CD4-positive, alpha-beta T cell (primary cell): Measurements from ENCODE around the gene SYCE3. TPM values are rescaled to one million over a fixed set of nuclear protein-coding genes. Genes with fewer than 3 reads are reported as not detected.

Source experiments
- ATAC-seq: fragments of 200-7000 bp; cut with Tn5 transposase; one replicate; pipeline ENCODE4 v1.10.0; 2022; ENCODE audit warnings: mild to moderate bottlenecking; ENCODE audit not compliant: poor library complexity
- CTCF ChIA-PET: fragments of 350-600 bp; sonication (Branson Sonifier 250); formaldehyde crosslinking; loops from one replicate; lab custom pipeline; 2021; ENCODE audit warnings: antibody characterized with exemption, inconsistent platforms; lab: Charles Lee
- POLR2A ChIA-PET: fragments of 350-600 bp; sonication (Branson Sonifier 250); formaldehyde crosslinking; loops from one replicate; lab custom pipeline; 2021; ENCODE audit warnings: antibody characterized with exemption, inconsistent platforms; lab: Charles Lee
- DNase-seq, 14 experiments: peaks; one replicate each; pipeline ENCODE4 v3.0.0-alpha.2; 2013 to 2020; ENCODE audit warnings: mixed read lengths in 2 of 14
- H3K27ac ChIP-seq, 2 donors: one replicate each; pipeline versions ENCODE4 v1.5.1 to v1.7.0; 2013; ENCODE audit warnings: low read length in 2 of 2, low read depth in 1 of 2, mild to moderate bottlenecking in 1 of 2
- H3K27me3 ChIP-seq, 2 experiments: 1 replicate in 1 of 2; 2 replicates in 1 of 2; pipeline versions ENCODE4 v1.6.1 to v1.7.0; 2013; ENCODE audit warnings: low read length in 2 of 2, control low read depth in 1 of 2, mild to moderate bottlenecking in 1 of 2, moderate library complexity in 1 of 2; ENCODE audit not compliant: insufficient read depth in 2 of 2, control insufficient read depth in 1 of 2
- H3K36me3 ChIP-seq: one replicate; pipeline ENCODE4 v1.6.1; 2013; ENCODE audit warnings: low read length, control low read depth; ENCODE audit not compliant: insufficient read depth
- H3K4me1 ChIP-seq: one replicate; pipeline ENCODE4 v1.6.1; 2013; ENCODE audit warnings: low read length, control low read depth; ENCODE audit not compliant: insufficient read depth
- H3K4me3 ChIP-seq: one replicate; pipeline ENCODE4 v1.5.1; 2013; ENCODE audit warnings: mild to moderate bottlenecking, low read length, moderate library complexity
- H3K9me3 ChIP-seq, 2 experiments: 1 replicate in 1 of 2; 2 replicates in 1 of 2; pipeline versions ENCODE4 v1.6.1 to v1.7.0; 2013; ENCODE audit warnings: low read length in 2 of 2, mild to moderate bottlenecking in 2 of 2, control low read depth in 1 of 2, moderate library complexity in 1 of 2; ENCODE audit not compliant: control insufficient read depth in 1 of 2, insufficient read depth in 1 of 2
- H3K27ac Mint-ChIP-seq: one replicate; pipeline ENCODE4 v1.8.0; 2020; ENCODE audit warnings: mixed read lengths
- H3K27me3 Mint-ChIP-seq: one replicate; pipeline ENCODE4 v1.8.0; 2021; ENCODE audit warnings: mixed read lengths
- H3K36me3 Mint-ChIP-seq: one replicate; pipeline ENCODE4 v1.8.0; 2021; ENCODE audit warnings: low read depth, mixed read lengths
- H3K4me1 Mint-ChIP-seq: one replicate; pipeline ENCODE4 v1.8.0; 2021; ENCODE audit warnings: low read depth, mixed read lengths
- H3K4me3 Mint-ChIP-seq: one replicate; pipeline ENCODE4 v1.8.0; 2020; ENCODE audit warnings: mild to moderate bottlenecking, mixed read lengths
- H3K9me3 Mint-ChIP-seq: one replicate; pipeline ENCODE4 v1.8.0; 2020; ENCODE audit warnings: mixed read lengths
- CTCF ChIP-seq: fragments of 200-600 bp; IDR thresholded peaks from one replicate; pipeline ENCODE4 v1.8.0; 2022; ENCODE audit warnings: antibody characterized with exemption, mild to moderate bottlenecking
- intact Hi-C, 2 experiments: fragments of 100-400 bp; cut with DNase I in 1 of 2; cut with micrococcal nuclease in 1 of 2; formaldehyde crosslinking; loops; one replicate each; pipeline versions ENCODE4 v1.15.1 to v1.9.0; 2023 to 2025; cut with DNase I, micrococcal nuclease
- total RNA-seq, 174 experiments: library from RNA in 2 of 174; stranded (reverse) in 2 of 174; gene quantifications; one replicate each; pipeline ENCODE4 v1.2.3 and lab custom pipeline; 2021 to 2026

SYCE3 gene
- total RNA-seq, 2 experiments from 2014 or later, result not detected

DNA sequence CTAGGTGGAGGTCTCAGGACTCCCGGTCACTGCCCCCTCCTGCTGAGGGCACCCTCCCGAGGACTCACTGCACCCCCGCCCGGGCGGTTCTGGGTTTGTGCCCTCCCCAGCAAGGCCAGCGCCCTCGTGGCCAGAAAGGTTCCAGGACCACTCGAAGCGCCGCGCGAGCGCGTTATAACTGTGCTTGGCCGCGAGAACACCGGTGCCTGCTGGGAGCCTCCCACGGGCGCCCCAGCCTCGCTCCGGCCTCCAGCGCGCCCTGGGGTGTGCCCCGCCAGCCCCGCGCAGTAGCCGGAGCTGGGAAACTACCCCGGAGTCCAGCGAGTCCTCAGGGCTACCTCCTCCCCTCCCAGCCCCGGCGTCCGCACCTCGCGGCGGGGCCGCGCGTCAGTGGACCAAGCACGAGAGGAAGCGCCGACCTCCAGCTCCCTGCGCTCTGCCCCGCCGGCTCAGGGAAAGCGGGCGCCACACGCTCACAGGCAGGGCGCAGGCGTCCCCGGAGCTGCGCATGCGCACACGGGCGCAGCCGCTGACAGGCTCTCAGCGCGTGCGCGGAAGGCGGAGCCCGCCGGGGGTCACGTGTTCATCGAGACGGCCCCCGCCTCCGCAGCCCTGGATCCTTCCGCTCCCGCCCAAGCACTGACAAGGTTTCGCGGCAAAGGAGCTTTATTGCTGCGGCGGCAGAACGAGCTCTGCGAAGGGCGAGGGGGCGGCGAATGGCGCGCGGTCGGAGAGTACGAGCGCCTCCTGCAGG is 37.4 kb downstream of the SYCE3 start, which contains the start of gene SCO2:
TSS of gene SCO2 (minus strand) at position 495 of the 754 bp plus-strand sequence. CDS start 1,187 bp downstream, outside the sequence.
- Mint-ChIP-seq H3K36me3 (peaks cover 35% of the 10 kb centered on the region), H3K4me1 (peaks cover 28% of the 10 kb centered on the region), H3K27me3 (no peaks in the 10 kb centered on the region), H3K4me3 (peak within 1 kb of the TSS; percentile 91), H3K9me3 (no peaks in the 10 kb centered on the region), H3K27ac (peak within 1 kb of the TSS; percentile 89)
- no peaks in the 10 kb centered on the region for H3K9me3 ChIP-seq
- peaks cover 34% of the 10 kb centered on the region for H3K36me3 ChIP-seq
- no peaks in the 10 kb centered on the region for H3K27me3 ChIP-seq
- intact Hi-C loops, result loop anchor here (1.0 to 5.0 kb wide), 7 partner anchors 16 to 97 kb away; partner anchors contain the start of genes NCAPH2 (in 2 of the 2), CHKB (in 1 of the 2) and SYCE3 (in 1 of the 2)
- DNase-seq (peak; percentile 95 to 99 (median 98)), ATAC-seq (peak; percentile 72)
- peak within 1 kb of the TSS; percentile 81 to 88 for H3K27ac ChIP-seq
- CTCF ChIA-PET, result interaction anchor here (0.6 to 5.2 kb wide), 49 partner anchors 8 to 282 kb away, joined by 3 to 70 read pairs (median 5); partner anchors contain the start of genes ADM2, ARSA, CHKB and HDAC10
- no peak for TF ChIP-seq CTCF
- POLR2A ChIA-PET, result interaction anchor here (0.5 to 6.7 kb wide), 38 partner anchors 8 to 335 kb away, joined by 3 to 258 read pairs (median 6); partner anchors contain the start of genes ARSA, CHKB, CPT1B and HDAC10
- peaks cover 53% of the 10 kb centered on the region for H3K4me1 ChIP-seq
- H3K4me3 ChIP-seq, result peak within 1 kb of the TSS; percentile 70

DNA sequence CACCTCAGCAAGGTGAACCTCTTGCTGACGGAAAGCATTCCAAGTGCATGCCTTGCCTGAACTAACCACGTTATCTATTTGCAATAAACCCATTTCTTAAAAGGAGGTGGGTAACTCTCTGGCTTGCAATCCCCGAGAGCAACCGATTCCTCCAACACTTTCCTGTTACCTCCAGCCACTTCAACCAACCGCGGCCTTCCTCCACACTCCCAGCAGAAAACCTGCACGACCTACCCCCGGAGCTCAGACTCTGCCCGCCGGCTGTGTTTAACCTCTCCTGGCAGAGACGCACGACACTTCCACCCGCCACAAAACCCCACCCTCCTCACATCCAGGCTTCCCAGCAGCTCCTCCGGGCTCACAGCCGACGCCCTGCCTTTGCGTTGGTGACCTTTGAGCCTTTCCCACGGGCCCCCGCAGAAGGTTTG is 38.0 kb downstream of the SYCE3 start:
- Histone ChIP-seq H3K4me3 (peak overlapping the region; percentile 70), H3K27me3 (no peaks in the 10 kb centered on the region), H3K27ac (peak overlapping the region; percentile 44 to 88), H3K36me3 (peaks cover 35% of the 10 kb centered on the region), H3K4me1 (peaks cover 50% of the 10 kb centered on the region), H3K9me3 (no peaks in the 10 kb centered on the region)
- ChIA-PET CTCF (interaction anchor here (1.3 to 5.2 kb wide), 12 partner anchors 15 to 281 kb away, joined by 3 to 70 read pairs (median 12); partner anchors contain the start of genes ARSA, HDAC10, LMF2 and NCAPH2), POLR2A (interaction anchor here (1.2 to 6.7 kb wide), 15 partner anchors 10 to 334 kb away, joined by 3 to 258 read pairs (median 14); partner anchors contain the start of genes ARSA, HDAC10, KLHDC7B and LMF2)
- peaks cover 41% of the 10 kb centered on the region for H3K36me3 Mint-ChIP-seq
- no peak for ATAC-seq
- TF ChIP-seq CTCF, result no peak
- no peaks in the 10 kb centered on the region for H3K9me3 Mint-ChIP-seq
- peak overlapping the region; percentile 89 for H3K27ac Mint-ChIP-seq
- intact Hi-C loops, result loop anchor here (1.0 to 5.0 kb wide), 7 partner anchors 16 to 98 kb away; partner anchors contain the start of genes NCAPH2 (in 2 of the 2), CHKB (in 1 of the 2) and SYCE3 (in 1 of the 2)
- H3K4me3 Mint-ChIP-seq, result peak overlapping the region; percentile 91
- no peaks in the 10 kb centered on the region for H3K27me3 Mint-ChIP-seq
- DNase-seq, result no peak
- peaks cover 28% of the 10 kb centered on the region for H3K4me1 Mint-ChIP-seq
